Measurements from ENCODE around the gene STPG3. TPM values are rescaled to one million over a fixed set of nuclear protein-coding genes. Genes with fewer than 3 reads are reported as not detected.

STPG3 gene
- polyA plus RNA-seq, 1 donor (not counting 4 experiments of a cell fraction or from before 2014, with no cell fraction given), result not detected

GRCh38 chr9:137266162-137266527 is 15.1 kb downstream of the STPG3 start:
- Histone ChIP-seq H3K9ac (ENCODE audit: control insufficient read depth, extremely low read depth, insufficient read depth, low read length) (no peak overlapping the region), H4K20me1 (ENCODE audit: control insufficient read depth, extremely low read depth, insufficient read depth, low read length) (peaks cover 6% of the 10 kb centered on the region), H3K27ac (ENCODE audit: control insufficient read depth, insufficient read depth, low read length) (no peak overlapping the region), H2AFZ (ENCODE audit: control insufficient read depth, low read length) (no peak overlapping the region), H3K4me2 (ENCODE audit: control insufficient read depth, extremely low read depth, insufficient read depth, low read depth, low read length) (no peak overlapping the region), H3K79me2 (ENCODE audit: control insufficient read depth, insufficient read depth, low read length) (peaks cover 4% of the 10 kb centered on the region), H3K9me1 (ENCODE audit: control insufficient read depth, extremely low read depth, insufficient read depth, low read length) (no peaks in the 10 kb centered on the region), H3K27me3 (ENCODE audit: control insufficient read depth, extremely low read depth, insufficient read depth, low read length) (no peaks in the 10 kb centered on the region), H3K4me3 (ENCODE audit: control insufficient read depth in 2 of 3, extremely low read depth in 1 of 3, insufficient read depth in 2 of 3, low read depth in 1 of 3, low read length in 3 of 3) (no peak overlapping the region), H3K36me3 (ENCODE audit: control insufficient read depth in 2 of 2, extremely low read depth in 1 of 2, insufficient read depth in 2 of 2, low read length in 2 of 2) (peaks cover 32 to 34% of the 10 kb centered on the region in 2 experiments), H3K4me1 (ENCODE audit: control insufficient read depth, extremely low read depth, insufficient read depth, low read length) (no peaks in the 10 kb centered on the region), H3K9me3 (ENCODE audit: control insufficient read depth, low read depth, low read length) (no peaks in the 10 kb centered on the region)
- TF ChIP-seq EZH2 (IDR thresholded peaks at IDR 0.05; ENCODE audit: low read length), result no peak
- TF ChIP-seq CTCF (optimal IDR thresholded peaks at IDR 0.05 in 1 of 3, IDR thresholded peaks at IDR 0.05 in 1 of 3, conservative IDR thresholded peaks at IDR 0.05 in 1 of 3; ENCODE audit: extremely low read depth in 1 of 3, insufficient read depth in 2 of 3, low read length in 3 of 3), result no peak
- FAIRE-seq (no peak), DNase-seq (ENCODE audit: low read depth, low spot score) (no peak)
- dilution Hi-C loops (cut with MboI; ENCODE audit: extremely low pct_ligation_motif_present, low sequenced_read_pairs), result no loop called here

GRCh38 chr9:137266585-137267453 is 15.7 kb downstream of the STPG3 start:
- Histone ChIP-seq H3K9me1 (ENCODE audit: control insufficient read depth, extremely low read depth, insufficient read depth, low read length) (no peaks in the 10 kb centered on the region), H2AFZ (ENCODE audit: control insufficient read depth, low read length) (no peak overlapping the region), H3K4me3 (ENCODE audit: control insufficient read depth in 2 of 3, extremely low read depth in 1 of 3, insufficient read depth in 2 of 3, low read depth in 1 of 3, low read length in 3 of 3) (no peak overlapping the region), H3K9ac (ENCODE audit: control insufficient read depth, extremely low read depth, insufficient read depth, low read length) (no peak overlapping the region), H3K4me1 (ENCODE audit: control insufficient read depth, extremely low read depth, insufficient read depth, low read length) (no peaks in the 10 kb centered on the region), H3K79me2 (ENCODE audit: control insufficient read depth, insufficient read depth, low read length) (peaks cover 4% of the 10 kb centered on the region), H3K27ac (ENCODE audit: control insufficient read depth, insufficient read depth, low read length) (no peak overlapping the region), H3K9me3 (ENCODE audit: control insufficient read depth, low read depth, low read length) (no peaks in the 10 kb centered on the region), H3K4me2 (ENCODE audit: control insufficient read depth, extremely low read depth, insufficient read depth, low read depth, low read length) (no peak overlapping the region), H3K27me3 (ENCODE audit: control insufficient read depth, extremely low read depth, insufficient read depth, low read length) (no peaks in the 10 kb centered on the region), H3K36me3 (ENCODE audit: control insufficient read depth in 2 of 2, extremely low read depth in 1 of 2, insufficient read depth in 2 of 2, low read length in 2 of 2) (peaks cover 34% of the 10 kb centered on the region in 2 experiments), H4K20me1 (ENCODE audit: control insufficient read depth, extremely low read depth, insufficient read depth, low read length) (peaks cover 6% of the 10 kb centered on the region)
- DNase-seq (ENCODE audit: low read depth, low spot score) (no peak), FAIRE-seq (no peak)
- TF ChIP-seq CTCF (optimal IDR thresholded peaks at IDR 0.05 in 1 of 3, IDR thresholded peaks at IDR 0.05 in 1 of 3, conservative IDR thresholded peaks at IDR 0.05 in 1 of 3; ENCODE audit: extremely low read depth in 1 of 3, insufficient read depth in 2 of 3, low read length in 3 of 3), result no peak
- no peak for TF ChIP-seq EZH2 (IDR thresholded peaks at IDR 0.05; ENCODE audit: low read length)
- dilution Hi-C loops (cut with MboI; ENCODE audit: extremely low pct_ligation_motif_present, low sequenced_read_pairs), result no loop called here
